ENCODE results near the gene RRP9.

The RRP9 gene

DNA sequence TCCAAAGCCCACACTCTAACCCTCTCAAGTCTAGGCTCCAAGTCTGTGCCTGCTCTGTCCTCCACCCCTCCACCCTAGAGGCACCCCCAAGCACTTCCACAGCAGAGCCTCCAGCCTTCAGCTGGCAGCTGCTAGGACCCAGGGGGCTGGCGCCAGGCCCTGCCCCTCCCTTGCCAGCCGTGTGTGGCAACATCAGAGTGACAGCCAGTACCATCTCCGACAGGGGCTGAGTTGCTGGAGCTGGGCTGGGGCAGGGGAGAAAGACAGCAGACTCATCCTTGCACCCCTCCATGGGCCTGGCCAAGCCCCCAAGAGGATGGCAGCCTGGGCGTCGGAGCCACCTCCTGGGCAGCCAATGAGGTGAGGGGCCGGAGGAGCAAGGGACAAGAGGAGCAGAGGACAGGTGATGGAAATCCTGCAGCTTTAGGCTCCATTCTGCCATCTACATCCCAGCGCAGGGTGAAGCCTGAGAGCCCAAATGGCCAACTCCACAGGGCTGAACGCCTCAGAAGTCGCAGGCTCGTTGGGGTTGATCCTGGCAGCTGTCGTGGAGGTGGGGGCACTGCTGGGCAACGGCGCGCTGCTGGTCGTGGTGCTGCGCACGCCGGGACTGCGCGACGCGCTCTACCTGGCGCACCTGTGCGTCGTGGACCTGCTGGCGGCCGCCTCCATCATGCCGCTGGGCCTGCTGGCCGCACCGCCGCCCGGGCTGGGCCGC, 13.6 kb upstream of the RRP9 start, which contains the start of gene GPR62:
GPR62 (plus strand) TSS at position 207 of the 718 bp plus-strand sequence; CDS start at position 479, 272 bp downstream.
- Histone ChIP-seq H3K4me3 (replicated peaks; ENCODE audit: insufficient read depth, low read length) (peak within 1 kb of the TSS; percentile 9; the same call in 1 of the 2 replicates), H3K27ac (replicated peaks) (no peak within 1 kb of the TSS), H3K27me3 (ENCODE audit: insufficient read depth, poor library complexity, severe bottlenecking) (no peaks in the 10 kb centered on the region)
- DNase-seq (ENCODE audit: low read depth in 1 of 2, low spot score in 1 of 2) = no peak
- no peak for TF ChIP-seq GABPA (IDR thresholded peaks at IDR 0.05; ENCODE audit: low read depth)
- TF ChIP-seq CTCF (IDR thresholded peaks at IDR 0.05; ENCODE audit: insufficient read depth, low read length) = no peak
- TF ChIP-seq SPI1 (IDR thresholded peaks at IDR 0.05; ENCODE audit: borderline replicate concordance, low read depth) = no peak
- TF ChIP-seq, protein P1, sequence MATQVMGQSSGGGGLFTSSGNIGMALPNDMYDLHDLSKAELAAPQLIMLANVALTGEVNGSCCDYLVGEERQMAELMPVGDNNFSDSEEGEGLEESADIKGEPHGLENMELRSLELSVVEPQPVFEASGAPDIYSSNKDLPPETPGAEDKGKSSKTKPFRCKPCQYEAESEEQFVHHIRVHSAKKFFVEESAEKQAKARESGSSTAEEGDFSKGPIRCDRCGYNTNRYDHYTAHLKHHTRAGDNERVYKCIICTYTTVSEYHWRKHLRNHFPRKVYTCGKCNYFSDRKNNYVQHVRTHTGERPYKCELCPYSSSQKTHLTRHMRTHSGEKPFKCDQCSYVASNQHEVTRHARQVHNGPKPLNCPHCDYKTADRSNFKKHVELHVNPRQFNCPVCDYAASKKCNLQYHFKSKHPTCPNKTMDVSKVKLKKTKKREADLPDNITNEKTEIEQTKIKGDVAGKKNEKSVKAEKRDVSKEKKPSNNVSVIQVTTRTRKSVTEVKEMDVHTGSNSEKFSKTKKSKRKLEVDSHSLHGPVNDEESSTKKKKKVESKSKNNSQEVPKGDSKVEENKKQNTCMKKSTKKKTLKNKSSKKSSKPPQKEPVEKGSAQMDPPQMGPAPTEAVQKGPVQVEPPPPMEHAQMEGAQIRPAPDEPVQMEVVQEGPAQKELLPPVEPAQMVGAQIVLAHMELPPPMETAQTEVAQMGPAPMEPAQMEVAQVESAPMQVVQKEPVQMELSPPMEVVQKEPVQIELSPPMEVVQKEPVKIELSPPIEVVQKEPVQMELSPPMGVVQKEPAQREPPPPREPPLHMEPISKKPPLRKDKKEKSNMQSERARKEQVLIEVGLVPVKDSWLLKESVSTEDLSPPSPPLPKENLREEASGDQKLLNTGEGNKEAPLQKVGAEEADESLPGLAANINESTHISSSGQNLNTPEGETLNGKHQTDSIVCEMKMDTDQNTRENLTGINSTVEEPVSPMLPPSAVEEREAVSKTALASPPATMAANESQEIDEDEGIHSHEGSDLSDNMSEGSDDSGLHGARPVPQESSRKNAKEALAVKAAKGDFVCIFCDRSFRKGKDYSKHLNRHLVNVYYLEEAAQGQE (IDR thresholded peaks at IDR 0.05; ENCODE audit: insufficient replicate concordance, low read depth) = no peak
- TF ChIP-seq POLR2AphosphoS5 (IDR thresholded peaks at IDR 0.05; ENCODE audit: low read depth) = no peak

DNA sequence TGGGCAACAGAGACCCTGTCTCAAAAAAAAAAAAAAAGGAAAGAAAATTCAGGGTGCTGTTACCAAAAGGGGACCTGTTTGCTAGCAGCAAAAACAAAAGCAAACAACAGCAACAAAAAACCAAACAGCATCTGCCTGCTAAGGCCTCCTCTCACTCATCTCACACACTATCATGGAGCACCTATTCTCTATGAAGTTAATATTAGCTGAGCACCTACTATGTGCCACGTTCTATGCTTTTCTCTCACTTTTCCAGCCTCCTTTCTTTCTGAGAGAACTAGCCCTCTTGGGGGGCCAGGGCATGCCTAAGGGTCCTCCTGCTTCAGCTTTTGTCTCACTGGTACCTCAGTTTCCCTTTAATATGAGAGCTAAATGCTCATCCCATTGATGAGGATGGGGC, 13.0 kb upstream of the RRP9 start:
- DNase-seq (ENCODE audit: low read depth in 1 of 2, low spot score in 1 of 2) = no peak
- Histone ChIP-seq H3K27ac (replicated peaks) (no peak overlapping the region), H3K27me3 (ENCODE audit: insufficient read depth, poor library complexity, severe bottlenecking) (no peaks in the 10 kb centered on the region), H3K4me3 (replicated peaks; ENCODE audit: insufficient read depth, low read length) (no peak overlapping the region)
- no peak for TF ChIP-seq SPI1 (IDR thresholded peaks at IDR 0.05; ENCODE audit: borderline replicate concordance, low read depth)
- TF ChIP-seq CTCF (IDR thresholded peaks at IDR 0.05; ENCODE audit: insufficient read depth, low read length) = no peak
- TF ChIP-seq, protein P1 (IDR thresholded peaks at IDR 0.05; ENCODE audit: insufficient replicate concordance, low read depth) = no peak
- no peak for TF ChIP-seq POLR2AphosphoS5 (IDR thresholded peaks at IDR 0.05; ENCODE audit: low read depth)
- TF ChIP-seq GABPA (IDR thresholded peaks at IDR 0.05; ENCODE audit: low read depth) = no peak

- H3K4me3 ChIP-seq (replicated peaks; ENCODE audit: insufficient read depth, low read length) = no peak overlapping the region
- no peaks in the 10 kb centered on the region for H3K27me3 ChIP-seq (ENCODE audit: insufficient read depth, poor library complexity, severe bottlenecking)
- DNase-seq (ENCODE audit: low read depth in 1 of 2, low spot score in 1 of 2) = peak in 1 of 2 experiments; percentile 63
- H3K27ac ChIP-seq (replicated peaks) = no peak overlapping the region
- TF ChIP-seq, protein P1 (IDR thresholded peaks at IDR 0.05; ENCODE audit: insufficient replicate concordance, low read depth) = no peak
- TF ChIP-seq CTCF (IDR thresholded peaks at IDR 0.05; ENCODE audit: insufficient read depth, low read length) (no peak), POLR2AphosphoS5 (IDR thresholded peaks at IDR 0.05; ENCODE audit: low read depth) (no peak), GABPA (IDR thresholded peaks at IDR 0.05; ENCODE audit: low read depth) (no peak), SPI1 (IDR thresholded peaks at IDR 0.05; ENCODE audit: borderline replicate concordance, low read depth) (peak; percentile 97)
These were observed 12.4 kb upstream of the RRP9 start for GRCh38 chr3:51954105-51954504.
